Endothelial cell (in vitro differentiated cells): ENCODE results near the gene RABGAP1. TPM values are rescaled to one million over a fixed set of nuclear protein-coding genes. Genes with fewer than 3 reads are reported as not detected.

Experiments
- DNase-seq: peaks from one replicate; pipeline ENCODE4 v3.0.0; 2021; ENCODE audit warnings: low spot score
- H3K27ac Mint-ChIP-seq: one replicate; pipeline ENCODE4 v1.8.0; 2021; ENCODE audit warnings: mixed read lengths, inconsistent platforms; ENCODE audit not compliant: unreplicated experiment
- H3K27me3 Mint-ChIP-seq: one replicate; pipeline ENCODE4 v1.8.0; 2021; ENCODE audit warnings: mild to moderate bottlenecking, moderate library complexity, mixed read lengths, inconsistent platforms; ENCODE audit not compliant: unreplicated experiment
- H3K36me3 Mint-ChIP-seq: one replicate; pipeline ENCODE4 v1.8.0; 2021; ENCODE audit warnings: mild to moderate bottlenecking, low read depth, mixed read lengths, inconsistent platforms; ENCODE audit not compliant: unreplicated experiment
- H3K4me1 Mint-ChIP-seq: one replicate; pipeline ENCODE4 v1.8.0; 2021; ENCODE audit warnings: mild to moderate bottlenecking, mixed read lengths, inconsistent platforms; ENCODE audit not compliant: unreplicated experiment
- H3K4me3 Mint-ChIP-seq: one replicate; pipeline ENCODE4 v1.8.0; 2021; ENCODE audit warnings: mild to moderate bottlenecking, mixed read lengths, inconsistent platforms; ENCODE audit not compliant: unreplicated experiment
- H3K9me3 Mint-ChIP-seq: one replicate; pipeline ENCODE4 v1.8.0; 2021; ENCODE audit warnings: mixed read lengths, inconsistent platforms; ENCODE audit not compliant: unreplicated experiment
- total RNA-seq: library from RNA; stranded (reverse); fragmentation: NEBNext Ultra II Directional; extraction: Animal tissue kit (Norgen Biotek cat#: 25700); gene quantifications from one replicate; pipeline ENCODE4 v1.2.1, GENCODE V29; 2021; ENCODE audit not compliant: unreplicated experiment
- TF ChIP-seq, protein P1 (sequence below): fragments of 200-600 bp; sonication (generic); IDR thresholded peaks from one replicate; pipeline ENCODE4 v1.5.0; 2021; ENCODE audit warnings: antibody characterized with exemption; ENCODE audit not compliant: unreplicated experiment

Gene RABGAP1
- total RNA-seq, 1 donor from 2014 or later, result 58.2 TPM

GRCh38 chr9:123119566-123119965 lies 178.7 kb downstream of the RABGAP1 start:
- no peaks in the 10 kb centered on the region for H3K4me1 Mint-ChIP-seq
- peaks cover 2% of the 10 kb centered on the region for H3K27me3 Mint-ChIP-seq
- no peak overlapping the region for H3K27ac Mint-ChIP-seq
- DNase-seq, result no peak
- TF ChIP-seq, protein P1, sequence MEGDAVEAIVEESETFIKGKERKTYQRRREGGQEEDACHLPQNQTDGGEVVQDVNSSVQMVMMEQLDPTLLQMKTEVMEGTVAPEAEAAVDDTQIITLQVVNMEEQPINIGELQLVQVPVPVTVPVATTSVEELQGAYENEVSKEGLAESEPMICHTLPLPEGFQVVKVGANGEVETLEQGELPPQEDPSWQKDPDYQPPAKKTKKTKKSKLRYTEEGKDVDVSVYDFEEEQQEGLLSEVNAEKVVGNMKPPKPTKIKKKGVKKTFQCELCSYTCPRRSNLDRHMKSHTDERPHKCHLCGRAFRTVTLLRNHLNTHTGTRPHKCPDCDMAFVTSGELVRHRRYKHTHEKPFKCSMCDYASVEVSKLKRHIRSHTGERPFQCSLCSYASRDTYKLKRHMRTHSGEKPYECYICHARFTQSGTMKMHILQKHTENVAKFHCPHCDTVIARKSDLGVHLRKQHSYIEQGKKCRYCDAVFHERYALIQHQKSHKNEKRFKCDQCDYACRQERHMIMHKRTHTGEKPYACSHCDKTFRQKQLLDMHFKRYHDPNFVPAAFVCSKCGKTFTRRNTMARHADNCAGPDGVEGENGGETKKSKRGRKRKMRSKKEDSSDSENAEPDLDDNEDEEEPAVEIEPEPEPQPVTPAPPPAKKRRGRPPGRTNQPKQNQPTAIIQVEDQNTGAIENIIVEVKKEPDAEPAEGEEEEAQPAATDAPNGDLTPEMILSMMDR, result no peak
- no peaks in the 10 kb centered on the region for H3K9me3 Mint-ChIP-seq
- H3K36me3 Mint-ChIP-seq, result peaks cover 17% of the 10 kb centered on the region
- H3K4me3 Mint-ChIP-seq, result no peak overlapping the region

DNA sequence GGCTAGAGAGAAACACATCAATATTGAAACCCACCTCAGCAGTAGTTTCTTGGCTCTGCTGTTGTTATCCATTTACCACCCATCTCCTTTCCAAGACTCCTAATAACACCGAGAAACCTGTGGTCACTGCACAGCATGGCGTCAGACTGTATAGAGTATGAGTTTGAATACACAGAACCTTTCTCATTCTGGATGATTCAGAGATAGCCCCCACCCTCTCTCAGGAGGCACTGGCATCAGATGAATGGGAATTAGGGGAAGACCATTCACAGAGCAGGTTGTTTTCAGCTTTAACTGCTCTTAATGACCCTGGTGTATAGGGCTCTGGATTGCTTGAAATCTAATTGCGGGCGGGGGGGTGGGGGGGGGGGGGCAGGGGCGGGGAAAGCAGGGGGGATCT lies 179.3 kb downstream of the RABGAP1 start:
- Mint-ChIP-seq H3K9me3 (no peaks in the 10 kb centered on the region), H3K4me1 (no peaks in the 10 kb centered on the region), H3K27ac (no peak overlapping the region), H3K4me3 (no peak overlapping the region), H3K27me3 (no peaks in the 10 kb centered on the region), H3K36me3 (peaks cover 13% of the 10 kb centered on the region)
- TF ChIP-seq, protein P1, result no peak
- DNase-seq, result no peak

- no peaks in the 10 kb centered on the region for H3K4me1 Mint-ChIP-seq
- H3K9me3 Mint-ChIP-seq, result no peaks in the 10 kb centered on the region
- peaks cover 5% of the 10 kb centered on the region for H3K36me3 Mint-ChIP-seq
- no peak for DNase-seq
- TF ChIP-seq, protein P1, result no peak
- no peaks in the 10 kb centered on the region for H3K27me3 Mint-ChIP-seq
- no peak overlapping the region for H3K27ac Mint-ChIP-seq
- no peak overlapping the region for H3K4me3 Mint-ChIP-seq
Measured at GRCh38 chr9:123120953-123121352, 180.1 kb downstream of the RABGAP1 start.

- DNase-seq, result no peak
- Mint-ChIP-seq H3K36me3 (peaks cover 5% of the 10 kb centered on the region), H3K4me1 (no peaks in the 10 kb centered on the region), H3K27me3 (no peaks in the 10 kb centered on the region), H3K9me3 (no peaks in the 10 kb centered on the region), H3K4me3 (no peak overlapping the region), H3K27ac (no peak overlapping the region)
- TF ChIP-seq, protein P1, result no peak
Measured at GRCh38 chr9:123121457-123121856, 180.6 kb downstream of the RABGAP1 start.

GRCh38 chr9:123127512-123128075 lies 186.8 kb downstream of the RABGAP1 start:
- no peaks in the 10 kb centered on the region for H3K9me3 Mint-ChIP-seq
- no peak overlapping the region for H3K27ac Mint-ChIP-seq
- no peak overlapping the region for H3K4me3 Mint-ChIP-seq
- H3K4me1 Mint-ChIP-seq, result no peaks in the 10 kb centered on the region
- no peaks in the 10 kb centered on the region for H3K27me3 Mint-ChIP-seq
- no peak for DNase-seq
- TF ChIP-seq, protein P1, result no peak
- peaks cover 10% of the 10 kb centered on the region for H3K36me3 Mint-ChIP-seq
